HG03064 (cell line): ENCODE measurements around the gene POLG.

Experiments used
- ATAC-seq: cut with Tn5 transposase; IDR thresholded peaks from one replicate; pipeline ENCODE4 v1.9.1; 2021; ENCODE audit warnings: low read depth; ENCODE audit not compliant: unreplicated experiment

POLG gene

GRCh38 chr15:89370978-89371227 is 36.3 kb upstream of the POLG start:
- no peak for ATAC-seq

- no peak for ATAC-seq
Observed at GRCh38 chr15:89370120-89370977, 35.7 kb upstream of the POLG start.

GRCh38 chr15:89369341-89369947 is 34.8 kb upstream of the POLG start:
- ATAC-seq = no peak

GRCh38 chr15:89368566-89369223 is 34.1 kb upstream of the POLG start:
- no peak for ATAC-seq

GRCh38 chr15:89367485-89368451 is 33.1 kb upstream of the POLG start:
- ATAC-seq = no peak

- no peak for ATAC-seq
Observed at GRCh38 chr15:89366656-89367393, 32.2 kb upstream of the POLG start.

GRCh38 chr15:89365462-89366065 is 30.9 kb upstream of the POLG start:
- no peak for ATAC-seq

GRCh38 chr15:89364741-89365450 is 30.3 kb upstream of the POLG start:
- ATAC-seq = no peak

GRCh38 chr15:89364341-89364740 is 29.7 kb upstream of the POLG start:
- ATAC-seq = no peak

GRCh38 chr15:89363770-89364169 is 29.1 kb upstream of the POLG start:
- no peak for ATAC-seq

- ATAC-seq = no peak
Observed at GRCh38 chr15:89363133-89363532, 28.5 kb upstream of the POLG start.

GRCh38 chr15:89362203-89363101 is 27.8 kb upstream of the POLG start:
- ATAC-seq = no peak

- ATAC-seq = no peak
Observed at GRCh38 chr15:89361451-89362202, 27.0 kb upstream of the POLG start.

GRCh38 chr15:89360294-89360971 is 25.8 kb upstream of the POLG start:
- no peak for ATAC-seq

GRCh38 chr15:89359471-89360293 is 25.1 kb upstream of the POLG start:
- no peak for ATAC-seq
